Fibroblast of lung (primary cell): ENCODE results near the gene UTP11. TPM values are rescaled to one million over a fixed set of nuclear protein-coding genes. Genes with fewer than 3 reads are reported as not detected.

Experiments
- DNase-seq, 2 donors: peaks; one replicate each; pipeline versions ENCODE4 v3.0.0 to v3.0.0-alpha.2; 2010; ENCODE audit warnings: low read depth in 2 of 2
- H2AFZ ChIP-seq: 2 replicates; pipeline ENCODE4 v1.5.1; 2012; ENCODE audit warnings: low read length, control low read depth, inconsistent platforms
- H3K27ac ChIP-seq: 2 replicates; pipeline ENCODE4 v1.5.1; 2011; ENCODE audit warnings: low read length, control low read depth; ENCODE audit not compliant: insufficient read depth
- H3K27me3 ChIP-seq: 2 replicates; pipeline ENCODE4 v1.5.1; 2011; ENCODE audit warnings: mild to moderate bottlenecking, low read length; ENCODE audit not compliant: control insufficient read depth, insufficient read depth
- H3K36me3 ChIP-seq: 2 replicates; pipeline ENCODE4 v1.5.1; 2011; ENCODE audit warnings: low read length; ENCODE audit not compliant: control insufficient read depth, insufficient read depth
- H3K4me1 ChIP-seq: 2 replicates; pipeline ENCODE4 v1.5.1; 2011; ENCODE audit warnings: low read length; ENCODE audit not compliant: control insufficient read depth, insufficient read depth; ENCODE audit errors: extremely low read depth
- H3K4me2 ChIP-seq: 2 replicates; pipeline ENCODE4 v1.5.1; 2011; ENCODE audit warnings: low read length, control low read depth; ENCODE audit not compliant: insufficient read depth; ENCODE audit errors: extremely low read depth
- H3K4me3 ChIP-seq, 4 experiments: fragments of 200-600 bp in 1 of 4; sonication (generic) in 1 of 4; replicated peaks in 1 of 4; 2 replicates each; pipeline ENCODE4 v1.5.1; 2011 to 2016; ENCODE audit warnings: low read length in 4 of 4, low read depth in 3 of 4, mild to moderate bottlenecking in 3 of 4, control low read depth in 2 of 4, inconsistent platforms in 1 of 4, mixed read lengths in 1 of 4; ENCODE audit not compliant: insufficient read depth in 1 of 4; ENCODE audit errors: control extremely low read depth in 1 of 4
- H3K79me2 ChIP-seq: 2 replicates; pipeline ENCODE4 v1.5.1; 2012; ENCODE audit warnings: mild to moderate bottlenecking, low read length, inconsistent platforms; ENCODE audit not compliant: control insufficient read depth, insufficient read depth
- H3K9ac ChIP-seq: 2 replicates; pipeline ENCODE4 v1.5.1; 2011; ENCODE audit warnings: mild to moderate bottlenecking, low read length, control low read depth; ENCODE audit not compliant: insufficient read depth
- H3K9me3 ChIP-seq: 2 replicates; pipeline ENCODE4 v1.5.1; 2012; ENCODE audit warnings: low read depth, low read length; ENCODE audit not compliant: control insufficient read depth, insufficient read depth
- H4K20me1 ChIP-seq: 2 replicates; pipeline ENCODE4 v1.5.1; 2011; ENCODE audit warnings: low read length; ENCODE audit not compliant: control insufficient read depth, insufficient read depth; ENCODE audit errors: extremely low read depth
- CTCF ChIP-seq, 2 donors: IDR thresholded peaks in 1 of 2; conservative IDR thresholded peaks in 1 of 2; 1 replicate in 1 of 2; 2 replicates in 1 of 2; pipeline ENCODE4 v1.5.1; 2011 to 2012; ENCODE audit warnings: low read length in 2 of 2, control low read depth in 1 of 2, inconsistent platforms in 1 of 2, low read depth in 1 of 2, mild to moderate bottlenecking in 1 of 2
- EZH2 ChIP-seq: IDR thresholded peaks from 2 replicates; pipeline ENCODE4 v1.5.1; 2012; ENCODE audit warnings: low read length, control low read depth, mild to moderate bottlenecking; ENCODE audit errors: missing control alignments
- polyA plus RNA-seq, 2 donors: library from polyadenylated mRNA; depleted of rRNA in 1 of 2; stranded (reverse) in 1 of 2; unstranded in 1 of 2; fragments of >200 nt; gene quantifications; 2 replicates each; pipeline ENCODE4 v1.2.1, GENCODE V29; 2011 to 2012; ENCODE audit warnings: missing spikeins in 1 of 2
- total RNA-seq: library from RNA; depleted of rRNA; stranded (reverse); fragments of >200 nt; gene quantifications from 2 replicates; pipeline ENCODE4 v1.2.1, GENCODE V29; 2014

Gene UTP11
- total and polyA plus RNA-seq, 2 donors (not counting 1 experiment from before 2014, with no cell fraction given), result 34.8 to 56.5 TPM

- Histone ChIP-seq H3K27ac (no peak overlapping the region), H3K79me2 (no peaks in the 10 kb centered on the region), H3K4me2 (no peak overlapping the region)
Measured at GRCh38 chr1:38073534-38074301, 61.2 kb downstream of the UTP11 start.

GRCh38 chr1:38074302-38074677 lies 61.8 kb downstream of the UTP11 start:
- H3K36me3 ChIP-seq, result no peaks in the 10 kb centered on the region
- H3K4me2 ChIP-seq, result no peak overlapping the region
- H3K27ac ChIP-seq, result no peak overlapping the region
- no peaks in the 10 kb centered on the region for H3K4me1 ChIP-seq
- no peaks in the 10 kb centered on the region for H3K9me3 ChIP-seq
- H3K27me3 ChIP-seq, result no peaks in the 10 kb centered on the region
- H3K4me3 ChIP-seq, result no peak overlapping the region
- no peaks in the 10 kb centered on the region for H3K79me2 ChIP-seq
- H2AFZ ChIP-seq, result no peak overlapping the region
- no peak for DNase-seq
- no peaks in the 10 kb centered on the region for H4K20me1 ChIP-seq
- TF ChIP-seq CTCF (conservative IDR thresholded peaks at IDR 0.05 in 1 of 2, IDR thresholded peaks at IDR 0.05 in 1 of 2; ENCODE audit: low read depth in 1 of 2, low read length in 2 of 2) (no peak), EZH2 (no peak)
- H3K9ac ChIP-seq, result no peak overlapping the region

More at GRCh38 chr1:38073534-38074301, 61.2 kb downstream of the UTP11 start:
- no peaks in the 10 kb centered on the region for H3K36me3 ChIP-seq
- H3K9ac ChIP-seq, result no peak overlapping the region
- H3K9me3 ChIP-seq, result no peaks in the 10 kb centered on the region
- no peaks in the 10 kb centered on the region for H3K27me3 ChIP-seq
- no peaks in the 10 kb centered on the region for H3K4me1 ChIP-seq
- H3K4me3 ChIP-seq, result no peak overlapping the region
- DNase-seq, result peak in 1 of 2 donors; percentile 23
- TF ChIP-seq CTCF (conservative IDR thresholded peaks at IDR 0.05 in 1 of 2, IDR thresholded peaks at IDR 0.05 in 1 of 2; ENCODE audit: low read depth in 1 of 2, low read length in 2 of 2) (no peak), EZH2 (no peak)
- H4K20me1 ChIP-seq, result no peaks in the 10 kb centered on the region
- H2AFZ ChIP-seq, result no peak overlapping the region

Other genes with a start within 250 kb of the UTP11 start
- gene EPHA10, start 247.6 kb upstream of the UTP11 start, total RNA-seq, result under 0.01 TPM in 2 replicates
- gene EPHA10, start 247.6 kb upstream of the UTP11 start, polyA plus RNA-seq, result not detected in 2 replicates
- 0.26 and 0.50 TPM in 2 replicates for gene MANEAL, start 218.9 kb upstream of the UTP11 start, total RNA-seq
- 0.44 and 0.79 TPM in 2 replicates for gene MANEAL, start 218.9 kb upstream of the UTP11 start, polyA plus RNA-seq
- 24.7 and 28.1 TPM in 2 replicates for gene C1orf122, start 204.9 kb upstream of the UTP11 start, total RNA-seq
- 14.3 and 14.8 TPM in 2 replicates for gene C1orf122, start 204.9 kb upstream of the UTP11 start, polyA plus RNA-seq
- 12.6 and 14.0 TPM in 2 replicates for gene YRDC, start 204.5 kb upstream of the UTP11 start, total RNA-seq
- gene YRDC, start 204.5 kb upstream of the UTP11 start, polyA plus RNA-seq, result 9.9 and 15.9 TPM in 2 replicates
- 3.1 and 4.5 TPM in 2 replicates for gene MTF1, start 153.1 kb upstream of the UTP11 start, total RNA-seq
- gene MTF1, start 153.1 kb upstream of the UTP11 start, polyA plus RNA-seq, result 8.4 and 8.8 TPM in 2 replicates
- 42.1 and 55.0 TPM in 2 replicates for gene INPP5B, start 65.7 kb upstream of the UTP11 start, total RNA-seq
- gene INPP5B, start 65.7 kb upstream of the UTP11 start, polyA plus RNA-seq, result 18.8 and 23.6 TPM in 2 replicates
- gene SF3A3, start 22.7 kb upstream of the UTP11 start, total RNA-seq, result 72.3 and 97.8 TPM in 2 replicates
- gene SF3A3, start 22.7 kb upstream of the UTP11 start, polyA plus RNA-seq, result 60.3 and 62.4 TPM in 2 replicates
- 13.9 and 14.4 TPM in 2 replicates for gene FHL3, start 7.2 kb upstream of the UTP11 start, total RNA-seq
- 14.7 and 25.0 TPM in 2 replicates for gene FHL3, start 7.2 kb upstream of the UTP11 start, polyA plus RNA-seq
- gene POU3F1, start 34.1 kb downstream of the UTP11 start, total RNA-seq, result under 0.01 TPM in 1 of 2 replicates, not detected in the other
- gene POU3F1, start 34.1 kb downstream of the UTP11 start, polyA plus RNA-seq, result not detected in 2 replicates